Prostate gland (tissue), 2 donors: Measurements from ENCODE around the gene COL2A1. TPM values are rescaled to one million over a fixed set of nuclear protein-coding genes. Genes with fewer than 3 reads are reported as not detected.

Experiments
- DNase-seq: peaks from one replicate; pipeline ENCODE4 v3.0.0-alpha.2; 2019; ENCODE audit warnings: low spot score
- H3K27ac ChIP-seq, 2 donors: fragments of 200-600 bp; sonication (generic); 2 replicates each; pipeline ENCODE4 v1.5.1; 2017 to 2019
- H3K27me3 ChIP-seq: fragments of 200-600 bp; sonication (generic); replicated peaks from 2 replicates; pipeline ENCODE4 v1.5.1; 2019; ENCODE audit not compliant: insufficient read depth
- H3K36me3 ChIP-seq, 2 donors: fragments of 200-600 bp; sonication (generic); 1 replicate in 1 of 2; 2 replicates in 1 of 2; pipeline versions ENCODE4 v1.5.1 to v1.8.1; 2017 to 2019
- H3K4me1 ChIP-seq: fragments of 200-600 bp; sonication (generic); replicated peaks from 2 replicates; pipeline ENCODE4 v1.5.1; 2019
- H3K4me3 ChIP-seq, 2 donors: fragments of 200-600 bp; sonication (generic); 2 replicates each; pipeline ENCODE4 v1.5.1; 2017 to 2019
- H3K9me3 ChIP-seq: fragments of 200-600 bp; sonication (generic); 2 replicates; pipeline ENCODE4 v1.5.1; 2017
- CTCF ChIP-seq, 4 experiments: fragments of 200-600 bp in 2 of 4; fragments of 450-650 bp in 2 of 4; sonication (generic) in 2 of 4; IDR thresholded peaks; 1 replicate in 3 of 4; 2 replicates in 1 of 4; pipeline ENCODE4 v1.5.1; 2016 to 2019; ENCODE audit warnings: antibody characterized with exemption in 4 of 4, mild to moderate bottlenecking in 2 of 4, moderate library complexity in 2 of 4
- POLR2A ChIP-seq: fragments of 450-650 bp; IDR thresholded peaks from one replicate; pipeline ENCODE4 v1.6.1; 2016; ENCODE audit warnings: antibody characterized with exemption, mild to moderate bottlenecking
- POLR2AphosphoS5 ChIP-seq: sonication (generic); formaldehyde crosslinking; IDR thresholded peaks from one replicate; pipeline ENCODE4 v1.6.1; 2017; ENCODE audit warnings: antibody characterized with exemption
- WGBS: methylation state at CpG from one replicate; pipeline ENCODE4 v1.1.5; 2018; 5-methylcytosine and 5-hydroxymethylcytosine counted together
- intact Hi-C: fragments of 100-400 bp; cut with DNase I; formaldehyde crosslinking; loops from one replicate; pipeline ENCODE4 v1.14.2; 2022
- total RNA-seq, 2 donors: library from RNA; depleted of rRNA; stranded (reverse); fragments of >200 nt; gene quantifications; one replicate each; pipeline ENCODE4 v1.1.0, GENCODE V29; 2016

Gene COL2A1
- total RNA-seq, 2 donors from 2014 or later, result 0.14 to 1.9 TPM

- intact Hi-C loops, result no loop called here
- H3K4me3 ChIP-seq, result peak overlapping the region; percentile 16 to 23
- H3K9me3 ChIP-seq, result no peaks in the 10 kb centered on the region
- 1% methylated on average over 57 of the region's 57 CpGs for WGBS
- TF ChIP-seq POLR2AphosphoS5 (no peak), CTCF (IDR thresholded peaks at IDR 0.05) (no peak), POLR2A (no peak)
- H3K27me3 ChIP-seq, result peaks cover 14% of the 10 kb centered on the region
- H3K36me3 ChIP-seq, result no peaks in the 10 kb centered on the region
- DNase-seq, result no peak
- H3K4me1 ChIP-seq, result peaks cover 16% of the 10 kb centered on the region
- no peak overlapping the region for H3K27ac ChIP-seq
These were observed 2.5 kb downstream of the COL2A1 start for GRCh38 chr12:48001505-48002413.

- no peaks in the 10 kb centered on the region for H3K36me3 ChIP-seq
- WGBS, result 9% methylated on average over 18 of the region's 18 CpGs
- peak overlapping the region; percentile 16 to 23 for H3K4me3 ChIP-seq
- H3K27ac ChIP-seq, result no peak overlapping the region
- peaks cover 16% of the 10 kb centered on the region for H3K4me1 ChIP-seq
- no peak for DNase-seq
- no peaks in the 10 kb centered on the region for H3K9me3 ChIP-seq
- TF ChIP-seq CTCF (IDR thresholded peaks at IDR 0.05) (no peak), POLR2AphosphoS5 (peak; percentile 8)
- peaks cover 14% of the 10 kb centered on the region for H3K27me3 ChIP-seq
- intact Hi-C loops, result no loop called here
These were observed 3.3 kb downstream of the COL2A1 start for GRCh38 chr12:48000878-48001504.

GRCh38 chr12:47999816-48000215 is 4.5 kb downstream of the COL2A1 start:
- H3K27me3 ChIP-seq, result peaks cover 8% of the 10 kb centered on the region
- no peak for DNase-seq

GRCh38 chr12:47997321-47997720 is 7.0 kb downstream of the COL2A1 start:
- H3K4me3 ChIP-seq, result no peak overlapping the region
- H3K4me1 ChIP-seq, result peaks cover 7% of the 10 kb centered on the region
- intact Hi-C loops, result no loop called here
- WGBS, result 54% methylated on average over 3 of the region's 3 CpGs
- no peaks in the 10 kb centered on the region for H3K9me3 ChIP-seq
- no peak for TF ChIP-seq CTCF (IDR thresholded peaks at IDR 0.05)
- no peak for TF ChIP-seq POLR2A
- TF ChIP-seq POLR2AphosphoS5, result peak; percentile 10
- no peaks in the 10 kb centered on the region for H3K36me3 ChIP-seq
- no peak overlapping the region for H3K27ac ChIP-seq
- H3K27me3 ChIP-seq, result no peaks in the 10 kb centered on the region
- DNase-seq, result no peak

More at GRCh38 chr12:47999816-48000215, 4.5 kb downstream of the COL2A1 start:
- H3K36me3 ChIP-seq, result no peaks in the 10 kb centered on the region
- H3K4me1 ChIP-seq, result peaks cover 16% of the 10 kb centered on the region
- no peak overlapping the region for H3K4me3 ChIP-seq
- no peak for TF ChIP-seq CTCF (IDR thresholded peaks at IDR 0.05)
- TF ChIP-seq POLR2AphosphoS5, result no peak
- TF ChIP-seq POLR2A, result no peak
- no peak overlapping the region for H3K27ac ChIP-seq
- WGBS, result 61% methylated on average over 9 of the region's 9 CpGs
- H3K9me3 ChIP-seq, result no peaks in the 10 kb centered on the region
- intact Hi-C loops, result no loop called here
